Mucosa of rectum (tissue), 2 donors: ENCODE measurements around the gene CAPNS2.

ENCODE experiments used
- H3K27ac ChIP-seq, 2 donors: one replicate each; pipeline ENCODE4 v1.7.0; 2013; ENCODE audit warnings: inconsistent platforms in 2 of 2, low read depth in 2 of 2, low read length in 2 of 2
- H3K27me3 ChIP-seq, 2 donors: one replicate each; pipeline ENCODE4 v1.7.0; 2013; ENCODE audit warnings: low read length in 2 of 2; ENCODE audit not compliant: control insufficient read depth in 2 of 2, insufficient read depth in 2 of 2
- H3K36me3 ChIP-seq, 2 donors: one replicate each; pipeline ENCODE4 v1.7.0; 2013; ENCODE audit warnings: low read length in 2 of 2; ENCODE audit not compliant: control insufficient read depth in 2 of 2, insufficient read depth in 2 of 2
- H3K4me1 ChIP-seq, 2 donors: one replicate each; pipeline ENCODE4 v1.7.0; 2013; ENCODE audit warnings: low read length in 2 of 2, mild to moderate bottlenecking in 1 of 2; ENCODE audit not compliant: control insufficient read depth in 2 of 2, insufficient read depth in 2 of 2
- H3K4me3 ChIP-seq, 2 donors: one replicate each; pipeline ENCODE4 v1.7.0; 2013; ENCODE audit warnings: low read length in 2 of 2
- H3K9ac ChIP-seq, 2 donors: one replicate each; pipeline ENCODE4 v1.7.0; 2013; ENCODE audit warnings: low read length in 2 of 2, low read depth in 1 of 2, mild to moderate bottlenecking in 1 of 2
- H3K9me3 ChIP-seq, 2 donors: one replicate each; pipeline ENCODE4 v1.7.0; 2013; ENCODE audit warnings: low read length in 2 of 2; ENCODE audit not compliant: control insufficient read depth in 2 of 2
- donor health status: healthy.
- donor health status: Normal muscosa, but diverticular disease.

Gene CAPNS2

DNA sequence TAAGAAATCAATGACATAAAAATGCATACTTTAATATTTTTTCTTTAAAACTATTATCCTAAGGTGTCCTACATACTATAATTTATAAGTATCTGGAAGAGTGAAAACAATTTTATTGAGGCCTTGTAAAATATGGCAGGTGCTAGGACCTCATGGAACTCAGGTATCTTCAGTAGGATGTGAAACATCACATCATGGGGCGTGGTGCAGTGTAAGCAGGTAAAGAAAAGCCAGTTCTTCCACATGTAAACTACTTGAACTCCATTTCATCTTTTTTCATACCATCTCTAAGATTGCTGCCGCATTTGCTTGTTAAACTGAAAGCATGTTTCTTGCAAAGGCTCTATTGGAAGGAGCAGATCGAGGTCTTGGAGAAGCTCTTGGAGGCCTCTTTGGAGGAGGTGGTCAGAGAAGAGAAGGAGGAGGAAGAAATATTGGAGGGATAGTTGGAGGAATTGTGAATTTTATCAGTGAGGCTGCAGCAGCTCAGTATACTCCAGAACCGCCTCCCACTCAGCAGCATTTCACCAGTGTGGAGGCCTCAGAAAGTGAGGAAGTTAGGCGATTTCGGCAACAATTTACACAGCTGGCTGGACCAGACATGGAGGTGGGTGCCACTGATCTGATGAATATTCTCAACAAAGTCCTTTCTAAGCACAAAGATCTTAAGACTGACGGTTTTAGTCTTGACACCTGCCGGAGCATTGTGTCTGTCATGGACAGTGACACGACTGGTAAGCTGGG lies at the start of gene CAPNS2:
CAPNS2 (plus strand) TSS at position 253 of the 744 bp plus-strand sequence; CDS start at position 326, 73 bp downstream.
- no peak within 1 kb of the TSS for H3K27ac ChIP-seq

DNA sequence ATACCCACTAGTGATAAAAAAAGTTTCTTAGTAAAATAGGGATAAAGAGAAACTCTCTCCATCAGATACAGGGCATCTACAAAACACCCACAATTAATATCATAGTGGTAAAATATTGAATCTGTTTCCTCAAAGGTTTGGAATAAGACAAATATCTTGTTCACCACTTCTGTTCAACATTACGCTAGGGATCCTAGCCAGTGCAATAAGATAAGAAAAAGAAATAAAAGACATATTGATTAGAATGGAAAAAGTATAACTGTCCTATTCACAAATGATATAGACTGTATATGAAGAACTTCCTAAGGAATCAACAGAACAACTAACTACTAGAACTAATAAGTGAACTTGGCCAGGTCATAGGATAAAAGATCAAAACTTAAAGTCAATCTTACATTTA lies 44.7 kb upstream of the CAPNS2 start:
- Histone ChIP-seq H3K36me3 (no peaks in the 10 kb centered on the region), H3K27me3 (no peaks in the 10 kb centered on the region), H3K9me3 (no peaks in the 10 kb centered on the region), H3K9ac (no peak overlapping the region), H3K4me1 (no peaks in the 10 kb centered on the region), H3K4me3 (no peak overlapping the region), H3K27ac (no peak overlapping the region)

More for the DNA sequence above, at the start of gene CAPNS2:
- no peaks in the 10 kb centered on the region for H3K9me3 ChIP-seq
- no peak within 1 kb of the TSS for H3K9ac ChIP-seq
- no peaks in the 10 kb centered on the region for H3K27me3 ChIP-seq
- H3K4me3 ChIP-seq = no peak within 1 kb of the TSS
- no peaks in the 10 kb centered on the region for H3K4me1 ChIP-seq
- no peaks in the 10 kb centered on the region for H3K36me3 ChIP-seq

DNA sequence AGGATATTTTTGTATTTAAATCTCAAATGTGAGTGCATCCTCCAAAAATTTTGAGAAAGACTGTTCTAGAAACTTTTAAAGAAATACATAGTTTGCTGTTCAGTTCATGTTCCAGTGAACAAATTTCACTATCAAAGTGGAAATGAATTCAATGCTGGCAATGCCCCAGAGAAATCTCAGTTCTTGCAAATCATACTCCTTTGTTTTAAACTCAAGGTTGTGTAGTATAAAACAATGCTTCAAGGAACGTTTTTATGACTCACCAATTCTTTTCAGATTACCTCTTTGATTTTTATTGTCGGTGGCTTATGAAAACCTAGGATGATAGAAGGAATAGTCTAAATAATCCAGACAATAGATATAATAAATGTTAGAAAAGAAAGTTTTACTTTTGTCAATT lies 40.0 kb upstream of the CAPNS2 start:
- H3K4me3 ChIP-seq = no peak overlapping the region
- no peaks in the 10 kb centered on the region for H3K27me3 ChIP-seq
- peaks cover 0 to 3% of the 10 kb centered on the region in 2 donors for H3K36me3 ChIP-seq
- H3K9ac ChIP-seq = no peak overlapping the region
- H3K27ac ChIP-seq = no peak overlapping the region
- peaks cover 0 to 2% of the 10 kb centered on the region in 2 donors for H3K4me1 ChIP-seq
- no peaks in the 10 kb centered on the region for H3K9me3 ChIP-seq

DNA sequence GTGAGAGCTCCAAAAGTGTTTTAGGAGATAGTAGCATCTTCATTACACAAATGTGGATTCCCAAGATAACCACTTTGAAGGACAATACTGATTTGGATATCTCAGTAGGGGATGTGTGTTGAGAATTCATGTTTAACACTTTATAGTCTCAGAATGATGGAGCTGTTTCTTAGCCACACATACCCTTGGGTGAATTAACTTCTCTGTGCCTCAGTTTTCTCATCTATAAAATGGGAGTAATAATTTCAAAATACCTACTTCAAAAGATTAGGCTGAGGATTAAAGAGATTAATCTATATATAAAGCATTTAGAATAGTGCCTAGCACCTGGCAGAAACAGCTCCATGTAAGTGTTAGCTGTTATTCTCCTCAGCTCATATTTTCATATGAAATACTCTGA lies 38.6 kb upstream of the CAPNS2 start:
- Histone ChIP-seq H3K9me3 (no peaks in the 10 kb centered on the region), H3K27ac (no peak overlapping the region), H3K4me3 (no peak overlapping the region), H3K9ac (no peak overlapping the region), H3K27me3 (no peaks in the 10 kb centered on the region), H3K36me3 (peaks cover 0 to 3% of the 10 kb centered on the region in 2 donors), H3K4me1 (peaks cover 0 to 2% of the 10 kb centered on the region in 2 donors)

DNA sequence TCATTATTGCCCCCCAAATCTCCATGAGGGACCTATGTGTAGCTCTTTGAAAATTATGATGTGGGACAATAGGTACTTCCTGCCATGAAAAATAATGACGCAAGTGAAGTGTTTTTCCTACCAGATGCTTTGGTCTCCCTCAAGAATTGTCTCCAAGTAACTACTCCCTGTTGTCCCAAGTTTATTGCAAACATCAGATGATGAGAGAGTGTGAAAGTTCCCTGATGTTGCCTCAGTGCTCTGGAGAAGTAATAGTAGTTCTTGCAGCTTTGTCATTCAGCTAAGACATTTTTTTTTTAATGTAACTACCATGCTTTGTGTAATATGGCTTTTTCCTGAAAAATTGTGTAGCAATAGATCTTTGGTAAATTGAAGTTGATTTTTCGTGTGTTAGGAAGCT lies 37.5 kb upstream of the CAPNS2 start:
- Histone ChIP-seq H3K9me3 (no peaks in the 10 kb centered on the region), H3K4me1 (peaks cover 0 to 2% of the 10 kb centered on the region in 2 donors), H3K27ac (no peak overlapping the region), H3K9ac (no peak overlapping the region), H3K36me3 (peaks cover 0 to 3% of the 10 kb centered on the region in 2 donors), H3K4me3 (no peak overlapping the region), H3K27me3 (no peaks in the 10 kb centered on the region)

DNA sequence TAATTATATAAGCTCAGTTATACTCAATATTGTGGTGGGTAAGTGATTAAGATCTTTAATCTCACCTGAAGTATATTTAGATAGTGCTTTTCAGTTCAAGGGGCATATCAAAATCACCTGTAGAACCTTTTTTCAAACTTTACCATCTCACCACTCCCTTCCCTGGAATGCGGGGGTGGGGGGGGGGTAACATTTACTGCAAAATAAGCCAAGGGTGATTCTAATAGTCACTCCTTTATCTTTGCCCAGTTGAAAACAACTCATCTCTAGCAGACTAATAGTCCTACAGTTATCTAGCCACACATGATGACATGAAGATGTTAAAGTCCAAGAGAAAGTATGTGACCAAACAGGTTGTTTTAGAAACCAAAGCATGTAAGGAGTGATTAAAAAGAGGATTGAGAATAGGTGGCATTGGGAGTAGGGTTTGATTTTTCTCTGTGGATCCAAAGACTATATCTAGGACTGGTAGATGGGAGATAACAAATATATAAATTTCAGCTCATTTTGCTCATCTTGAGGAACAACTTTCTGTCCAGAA lies 36.1 kb upstream of the CAPNS2 start:
- Histone ChIP-seq H3K4me3 (no peak overlapping the region), H3K27ac (no peak overlapping the region), H3K27me3 (no peaks in the 10 kb centered on the region), H3K9me3 (no peaks in the 10 kb centered on the region), H3K4me1 (peaks cover 0 to 2% of the 10 kb centered on the region in 2 donors), H3K9ac (no peak overlapping the region), H3K36me3 (peaks cover 0 to 3% of the 10 kb centered on the region in 2 donors)

DNA sequence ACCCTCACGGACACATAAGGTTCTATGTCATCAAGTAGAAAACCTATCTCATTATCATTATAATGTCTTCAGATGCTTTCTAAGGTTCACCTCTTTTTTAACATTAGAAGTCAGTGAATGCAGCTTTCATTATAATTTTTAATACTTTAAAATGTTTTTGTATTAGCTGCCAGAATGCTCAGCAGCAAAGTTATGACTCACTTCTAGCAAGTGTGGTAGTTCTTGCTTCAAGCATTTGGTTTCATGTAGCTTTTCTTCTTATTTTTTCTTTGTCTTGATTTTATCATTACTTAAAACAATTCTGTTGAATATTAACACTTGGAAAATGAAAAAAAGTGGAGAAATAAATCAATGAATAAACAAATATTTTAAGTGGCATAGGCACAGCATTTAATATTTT lies 34.3 kb upstream of the CAPNS2 start:
- H3K27ac ChIP-seq = no peak overlapping the region
- H3K4me1 ChIP-seq = peaks cover 0 to 2% of the 10 kb centered on the region in 2 donors
- H3K9me3 ChIP-seq = no peaks in the 10 kb centered on the region
- peaks cover 0 to 3% of the 10 kb centered on the region in 2 donors for H3K36me3 ChIP-seq
- no peak overlapping the region for H3K9ac ChIP-seq
- no peaks in the 10 kb centered on the region for H3K27me3 ChIP-seq
- no peak overlapping the region for H3K4me3 ChIP-seq

DNA sequence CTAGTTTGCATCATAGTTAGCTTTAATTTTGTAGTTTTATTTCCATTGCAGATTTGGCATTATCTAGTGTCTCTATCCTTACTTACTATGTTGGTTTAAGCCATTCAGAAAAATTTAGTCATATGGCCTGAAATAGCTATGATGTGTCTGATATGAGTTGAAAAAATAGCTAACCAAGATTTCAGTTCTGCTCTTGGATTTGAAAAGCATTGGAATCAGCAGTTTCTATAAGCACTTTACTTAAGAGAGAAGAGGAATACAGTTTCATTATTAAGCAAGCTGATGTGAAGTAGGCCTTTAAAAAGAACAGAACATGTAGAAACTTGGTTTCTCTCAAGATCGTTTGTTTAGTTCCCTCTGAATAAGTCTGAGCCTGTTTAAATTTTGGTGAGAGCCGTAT lies 31.7 kb upstream of the CAPNS2 start:
- H3K4me1 ChIP-seq = peaks cover 0 to 2% of the 10 kb centered on the region in 2 donors
- H3K4me3 ChIP-seq = no peak overlapping the region
- peak overlapping the region in 1 of 2 donors; percentile 42 for H3K27ac ChIP-seq

DNA sequence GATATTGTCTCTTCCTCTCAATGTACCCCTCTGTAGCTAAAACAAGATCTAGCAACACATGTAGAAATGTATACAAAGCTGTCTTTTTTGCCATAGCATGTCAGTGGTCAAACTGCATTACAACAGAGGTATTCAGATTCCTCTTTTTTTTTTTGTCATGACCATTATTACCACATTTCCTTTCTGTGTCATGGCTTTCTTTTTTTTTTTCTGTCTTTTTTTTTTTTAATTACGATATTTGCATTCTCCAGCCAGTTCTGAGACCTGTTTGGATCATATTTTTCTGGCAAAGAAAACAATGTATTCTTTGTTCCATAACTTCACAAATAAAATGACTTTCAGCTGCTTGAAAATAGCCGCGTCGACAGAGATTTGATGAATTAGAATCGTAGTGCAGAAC lies 27.4 kb upstream of the CAPNS2 start:
- H3K4me1 ChIP-seq = no peaks in the 10 kb centered on the region
- no peak overlapping the region for H3K27ac ChIP-seq

More for the DNA sequence above, 31.7 kb upstream of the CAPNS2 start:
- Histone ChIP-seq H3K36me3 (peaks cover 0 to 3% of the 10 kb centered on the region in 2 donors), H3K9me3 (no peaks in the 10 kb centered on the region), H3K27me3 (no peaks in the 10 kb centered on the region), H3K9ac (no peak overlapping the region)

DNA sequence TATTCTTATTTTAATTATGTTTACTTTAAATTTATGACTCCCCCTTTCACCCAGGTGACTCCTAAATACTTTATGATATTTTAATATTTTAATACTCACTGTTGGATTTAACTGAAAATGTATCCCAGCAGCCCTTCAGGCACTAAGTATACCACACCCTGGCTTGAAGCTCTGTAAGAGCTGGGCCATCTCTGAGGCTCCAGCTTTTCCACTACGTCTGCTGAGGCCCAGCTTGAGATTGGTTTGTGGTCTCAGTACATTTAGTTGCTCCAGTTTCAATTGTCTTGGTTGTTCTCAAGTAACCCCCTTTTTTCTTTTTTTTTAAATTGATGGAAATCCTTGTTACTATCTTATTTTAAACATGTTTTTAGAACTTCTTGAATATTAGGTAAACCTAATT lies 27.0 kb upstream of the CAPNS2 start:
- Histone ChIP-seq H3K27ac (no peak overlapping the region), H3K4me1 (no peaks in the 10 kb centered on the region), H3K27me3 (no peaks in the 10 kb centered on the region), H3K36me3 (peaks cover 0 to 2% of the 10 kb centered on the region in 2 donors), H3K4me3 (no peak overlapping the region), H3K9ac (no peak overlapping the region), H3K9me3 (no peaks in the 10 kb centered on the region)

More for the DNA sequence above, 27.4 kb upstream of the CAPNS2 start:
- peaks cover 0 to 2% of the 10 kb centered on the region in 2 donors for H3K36me3 ChIP-seq
- no peak overlapping the region for H3K4me3 ChIP-seq
- no peak overlapping the region for H3K9ac ChIP-seq
- H3K9me3 ChIP-seq = no peaks in the 10 kb centered on the region
- no peaks in the 10 kb centered on the region for H3K27me3 ChIP-seq
